ENCODE data around the gene FRMD4A.

GRCh38 chr10:13991353-13991752, 339.4 kb downstream of the FRMD4A start:
- TF ChIP-seq CTCF (IDR thresholded peaks at IDR 0.05) (no peak), POLR2A (IDR thresholded peaks at IDR 0.05) (no peak)

Measured in uterus (tissue), 2 donors.